A204.1 (cell line): ENCODE measurements around the gene TNKS1BP1.

Experiments
- FAIRE-seq: peaks from 2 replicates; lab custom pipeline; 2012; peaks lifted over from hg19 to GRCh38; lab: Jason Lieb, UNC

Gene TNKS1BP1

GRCh38 chr11:57325735-57326048 is 940 bp upstream of the TNKS1BP1 start:
- no peak for FAIRE-seq

- no peak for FAIRE-seq
Measured at GRCh38 chr11:57324154-57324885, 432 bp downstream of the TNKS1BP1 start.

DNA sequence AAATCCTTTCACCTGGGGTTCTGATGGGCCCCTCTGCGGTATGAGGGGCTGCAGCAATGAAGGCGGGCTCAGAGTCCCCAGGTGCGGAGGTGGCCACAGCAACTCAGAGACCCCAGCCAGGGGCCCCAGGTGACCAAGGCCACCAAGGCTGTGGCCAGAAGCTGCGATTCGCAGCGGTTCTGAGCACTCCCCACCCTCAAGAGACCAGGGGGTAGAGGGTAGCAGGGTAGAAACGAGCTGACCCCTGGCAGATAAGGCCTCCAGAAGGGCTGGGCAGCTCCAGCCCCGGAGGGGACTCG is 948 bp downstream of the TNKS1BP1 start:
- FAIRE-seq = no peak

- FAIRE-seq = no peak
Measured at GRCh38 chr11:57323167-57323854, 1.4 kb downstream of the TNKS1BP1 start.

DNA sequence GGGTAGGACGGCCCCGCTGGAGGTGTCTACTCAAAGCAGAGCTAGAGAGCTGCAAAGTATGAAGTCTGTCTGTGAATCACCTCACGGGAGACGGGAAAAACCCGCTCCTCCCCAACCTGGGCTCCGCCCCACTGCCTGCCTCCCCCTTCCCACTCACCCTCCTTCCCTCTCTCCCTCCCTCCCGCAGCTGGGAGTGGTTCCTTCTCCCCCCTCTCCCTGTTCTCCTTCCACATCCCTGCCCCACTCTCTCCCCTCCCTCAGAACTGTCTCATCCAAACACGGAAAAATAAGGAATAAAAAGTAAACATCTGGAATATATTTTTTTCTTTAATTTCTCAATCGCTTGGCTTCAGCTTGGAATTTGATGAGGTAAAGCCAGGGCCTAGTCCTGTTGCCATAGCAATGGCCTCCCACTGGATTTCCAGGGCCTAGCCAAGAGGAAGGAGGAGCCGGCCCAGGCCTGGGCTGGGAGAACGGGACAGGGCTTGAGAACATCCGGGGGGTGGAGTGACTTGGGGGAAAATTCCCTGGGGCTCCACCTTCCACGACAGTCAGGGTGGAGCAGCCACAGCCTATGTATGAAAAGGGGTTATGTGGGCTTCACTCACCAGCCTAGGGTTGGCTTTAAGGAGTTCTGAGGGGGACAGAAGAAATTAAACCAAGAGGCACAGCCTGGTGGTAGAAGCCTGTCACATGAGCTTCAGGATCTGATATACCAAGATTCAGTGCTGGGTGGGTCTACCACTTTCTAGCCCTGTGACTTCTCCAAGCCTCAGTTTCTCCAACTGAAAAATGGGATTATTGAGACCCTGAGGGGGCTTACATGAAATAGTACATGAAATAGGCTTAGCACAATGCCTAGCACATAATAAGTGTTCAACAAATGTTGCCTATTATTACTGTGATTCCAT is 2.2 kb downstream of the TNKS1BP1 start:
- FAIRE-seq = peak; percentile 94

GRCh38 chr11:57321388-57322255 is 3.1 kb downstream of the TNKS1BP1 start:
- FAIRE-seq = no peak

DNA sequence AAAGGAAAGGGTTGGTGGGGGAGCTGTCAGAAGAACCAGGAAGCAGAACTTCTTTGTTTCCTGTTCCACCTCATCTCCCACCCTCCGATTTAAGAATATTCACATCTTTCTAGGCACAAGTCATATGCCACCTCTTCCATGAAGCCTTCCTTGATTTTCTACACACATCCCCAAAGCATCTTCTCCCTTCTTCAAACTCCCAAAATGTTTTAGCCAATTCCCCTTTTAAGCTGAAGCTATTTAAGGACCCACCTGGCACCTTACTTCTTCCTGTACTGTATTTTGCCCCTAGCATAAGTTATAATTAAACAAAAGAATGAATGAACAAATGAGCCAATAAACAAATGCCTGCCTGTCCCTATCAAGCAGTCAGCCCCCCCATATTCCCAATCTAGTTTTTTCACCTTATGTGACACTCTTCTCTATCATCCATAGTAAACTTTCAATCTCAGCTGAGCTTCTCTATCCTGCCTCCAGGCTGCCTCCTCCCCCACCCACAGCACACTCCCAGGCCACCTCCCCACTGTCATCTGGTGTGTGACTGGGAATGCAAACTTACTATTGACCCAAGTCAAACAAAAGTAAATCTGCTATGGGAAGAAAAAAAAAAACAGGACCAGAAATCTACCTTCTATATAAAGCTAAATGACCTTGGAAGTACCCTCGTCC is 3.9 kb downstream of the TNKS1BP1 start:
- no peak for FAIRE-seq

DNA sequence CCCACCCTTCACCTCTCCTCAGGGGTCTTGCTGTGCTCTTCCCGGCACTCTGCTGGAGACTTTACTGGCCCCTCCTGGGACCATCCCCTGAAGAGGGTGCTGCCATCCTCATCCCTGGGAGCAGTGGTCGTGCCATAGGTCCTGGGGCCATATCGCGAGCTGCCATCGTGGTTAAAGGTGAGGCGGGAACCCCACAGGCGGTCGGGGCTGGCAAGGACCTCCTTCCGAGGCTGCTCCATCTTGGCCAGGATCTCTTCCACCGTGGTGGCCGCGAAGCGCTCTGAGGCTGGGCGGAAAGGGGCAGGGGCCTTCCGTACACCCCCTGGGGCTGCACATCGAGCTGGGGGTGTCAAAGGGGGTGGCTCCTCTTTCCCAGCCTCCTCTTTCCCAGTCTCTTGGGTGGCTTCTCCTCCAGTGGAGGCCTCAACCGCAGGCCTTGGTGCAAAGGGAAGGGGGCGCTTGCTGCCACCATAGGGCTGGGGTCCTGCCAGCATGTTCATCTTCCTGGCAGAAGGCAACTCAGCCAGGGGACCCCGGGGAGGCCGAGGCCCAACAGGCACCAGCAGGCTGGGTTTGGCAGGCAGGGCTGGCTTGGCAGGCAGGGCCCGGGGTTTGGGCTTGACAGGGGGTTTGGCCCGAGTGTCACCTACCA is 4.6 kb downstream of the TNKS1BP1 start:
- FAIRE-seq = no peak

- no peak for FAIRE-seq
Measured at GRCh38 chr11:57318178-57318577, 6.6 kb downstream of the TNKS1BP1 start.

GRCh38 chr11:57316017-57316416 is 8.7 kb downstream of the TNKS1BP1 start:
- no peak for FAIRE-seq

DNA sequence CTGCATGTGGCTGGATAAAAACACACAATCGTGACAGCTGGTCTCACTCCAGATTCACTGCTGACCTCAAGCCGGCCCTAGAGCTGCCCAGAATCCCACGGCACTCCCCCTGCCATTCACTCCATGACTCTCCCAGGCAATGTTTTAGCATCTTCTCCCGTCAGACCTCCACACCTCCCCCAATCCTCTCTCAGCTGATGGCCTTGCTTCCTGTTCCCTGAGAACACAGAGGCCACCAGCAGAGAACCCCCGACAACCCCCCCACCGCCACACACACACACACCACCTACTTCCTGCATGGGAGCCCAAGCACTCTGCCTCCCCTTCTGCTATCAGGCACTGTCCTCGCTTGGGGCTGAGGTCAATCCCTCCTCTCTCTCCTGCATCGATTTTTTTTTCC is 9.3 kb downstream of the TNKS1BP1 start:
- no peak for FAIRE-seq

DNA sequence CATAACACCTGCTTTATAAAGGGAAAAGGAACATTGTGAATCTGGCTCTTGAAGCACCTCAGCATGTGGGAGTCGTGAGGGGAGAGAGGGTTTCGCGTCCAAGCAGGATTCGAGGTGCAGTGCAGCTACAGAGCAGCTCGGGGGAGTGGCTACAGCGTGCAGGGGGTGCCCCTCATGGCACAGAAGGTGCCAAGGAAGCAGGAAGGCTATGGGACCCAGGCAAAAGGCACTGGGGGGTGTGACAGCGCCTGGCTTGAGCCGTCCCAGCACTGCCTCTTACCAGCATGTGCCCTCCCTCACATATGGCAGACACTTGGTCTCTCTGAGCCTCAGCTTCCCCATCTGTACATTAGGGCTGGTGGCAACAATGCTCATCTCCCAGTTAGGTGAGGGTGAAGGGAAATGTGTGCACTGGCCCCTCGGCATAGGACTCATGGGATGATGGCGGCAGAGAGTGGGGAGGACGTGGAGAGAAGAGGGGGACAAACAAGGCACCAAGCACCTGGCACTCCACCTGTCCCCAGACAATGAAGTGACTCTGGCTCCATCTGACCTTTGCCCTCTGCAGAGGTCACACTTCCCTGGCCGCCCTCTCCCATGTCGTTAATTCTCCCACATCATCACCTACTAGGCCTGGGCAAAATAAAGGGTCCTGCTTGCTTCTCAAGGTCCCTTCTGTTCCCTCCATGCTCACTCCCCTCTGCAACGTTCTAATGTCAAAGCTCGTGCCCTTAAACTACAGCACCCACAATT is 10.4 kb downstream of the TNKS1BP1 start:
- no peak for FAIRE-seq

DNA sequence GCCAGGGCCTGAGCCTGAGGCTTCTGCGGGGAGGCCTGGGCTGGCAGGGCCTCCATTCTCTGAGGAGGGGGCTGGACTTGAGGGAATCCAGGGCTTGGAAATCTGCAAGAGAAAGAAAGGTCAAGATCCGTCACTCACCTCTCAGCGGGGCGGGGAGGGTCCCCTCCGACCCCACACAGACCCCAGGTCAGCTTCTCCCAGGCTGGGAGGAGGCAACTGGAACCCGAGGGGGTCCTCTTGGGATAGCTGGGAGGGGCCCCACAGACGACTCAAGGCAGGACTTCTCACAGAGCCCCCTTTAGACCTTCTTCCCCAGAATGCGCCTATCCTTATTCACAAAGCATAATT is 11.0 kb downstream of the TNKS1BP1 start:
- FAIRE-seq = no peak

DNA sequence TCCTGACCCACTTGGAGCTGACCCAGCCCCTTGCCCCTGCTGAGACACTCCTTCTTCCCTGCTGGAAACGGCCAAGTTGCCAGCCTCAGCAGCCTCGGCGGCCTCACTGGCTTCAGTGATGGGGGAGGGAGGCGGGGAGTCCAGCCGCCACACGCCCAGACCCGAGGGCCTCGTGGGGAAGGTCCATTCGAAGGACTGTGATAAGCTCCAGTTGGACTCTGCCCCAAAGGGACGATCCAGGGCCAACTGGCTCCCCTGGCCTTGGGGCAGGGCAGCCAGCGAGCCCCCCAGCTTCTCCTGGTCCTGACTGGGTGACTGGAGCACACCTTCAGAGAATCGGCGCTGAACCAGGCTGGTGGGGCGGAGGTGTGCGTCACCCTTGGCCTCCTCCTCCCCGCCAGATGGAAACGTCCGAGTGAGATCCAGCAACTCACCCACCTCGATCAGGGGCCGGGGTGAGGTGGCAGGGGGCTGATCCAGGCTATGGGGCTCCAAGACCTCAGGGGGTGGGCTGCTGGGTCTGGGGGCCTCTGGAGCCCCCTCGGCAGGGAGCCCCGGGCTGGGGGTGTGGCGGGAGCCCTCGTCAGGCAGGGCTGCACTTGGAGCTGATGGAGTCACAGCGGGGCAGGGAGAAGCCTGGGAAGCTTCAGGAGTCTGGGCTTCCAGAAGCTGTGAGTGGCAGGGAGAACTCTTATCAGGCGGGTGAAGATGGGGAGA is 11.5 kb downstream of the TNKS1BP1 start:
- no peak for FAIRE-seq

DNA sequence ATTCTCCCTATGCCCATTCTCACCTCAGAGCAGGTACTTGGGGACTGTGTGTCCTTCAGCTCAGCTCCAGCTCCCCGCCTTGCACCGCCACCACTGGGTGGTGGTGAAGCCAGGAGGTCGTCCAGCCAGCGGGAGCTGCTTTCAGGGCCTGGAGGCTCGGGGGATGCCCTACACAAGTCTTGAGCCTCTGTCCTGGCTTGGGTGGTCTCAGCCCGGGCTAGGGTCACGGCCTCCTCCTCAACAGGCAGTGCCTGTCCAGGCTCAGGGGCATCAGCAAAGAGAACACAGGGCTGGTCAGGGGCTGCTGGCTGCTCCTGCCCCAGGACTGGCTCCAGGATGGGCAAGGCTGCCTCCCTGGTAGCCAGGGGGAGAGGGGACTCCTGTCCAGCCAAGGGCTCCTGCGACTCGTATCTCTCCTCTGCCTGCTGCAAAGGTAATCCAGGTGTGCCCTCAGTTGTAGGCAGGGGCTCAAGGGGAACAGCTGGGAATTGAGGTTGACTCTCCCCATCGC is 12.2 kb downstream of the TNKS1BP1 start:
- FAIRE-seq = no peak

- FAIRE-seq = no peak
Measured at GRCh38 chr11:57311109-57311936, 13.4 kb downstream of the TNKS1BP1 start.

DNA sequence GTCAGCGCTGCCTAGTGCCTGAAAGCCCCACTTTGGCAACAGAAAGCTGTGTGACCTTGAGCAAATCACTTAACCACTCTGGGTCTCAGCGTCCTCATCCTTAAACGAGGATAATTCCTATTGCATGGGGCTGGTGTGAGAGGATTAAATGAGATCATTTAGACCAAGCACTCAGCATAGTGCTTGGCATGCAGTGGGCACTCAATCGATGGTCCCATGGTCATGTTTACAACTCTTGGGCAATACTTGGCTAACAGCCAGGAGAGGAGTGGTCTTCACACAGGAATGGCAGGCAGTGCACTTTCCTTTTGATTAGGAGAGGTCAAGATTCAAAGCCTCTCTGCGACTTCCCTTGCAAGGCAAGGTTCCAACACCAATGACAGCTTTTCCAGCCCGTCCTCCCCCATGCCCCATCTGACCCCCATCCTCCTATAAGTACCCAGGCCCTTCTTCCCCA is 14.1 kb downstream of the TNKS1BP1 start:
- FAIRE-seq = no peak

GRCh38 chr11:57310091-57310490 is 14.7 kb downstream of the TNKS1BP1 start:
- no peak for FAIRE-seq
